ENCODE measurements around the gene C2orf76.

C2orf76 gene

GRCh38 chr2:119263656-119264055 is 103.0 kb downstream of the C2orf76 start:
- Histone ChIP-seq H3K27ac (ENCODE audit: low read depth, low read length) (no peak overlapping the region), H3K4me1 (ENCODE audit: control insufficient read depth, insufficient read depth, low read length) (peaks cover 15% of the 10 kb centered on the region), H3K27me3 (ENCODE audit: control insufficient read depth, insufficient read depth, low read length) (no peaks in the 10 kb centered on the region), H3K9ac (ENCODE audit: low read length) (no peak overlapping the region), H3K4me3 (ENCODE audit: low read depth, low read length) (no peak overlapping the region), H3K9me3 (ENCODE audit: control insufficient read depth, insufficient read depth, low read depth, low read length) (no peaks in the 10 kb centered on the region), H3K36me3 (ENCODE audit: control insufficient read depth, insufficient read depth, low read length) (no peaks in the 10 kb centered on the region; the same call in 1 of the 2 replicates)

GRCh38 chr2:119263025-119263424 is 103.6 kb downstream of the C2orf76 start:
- H3K36me3 ChIP-seq (ENCODE audit: control insufficient read depth, insufficient read depth, low read length), result no peaks in the 10 kb centered on the region; the same call in 1 of the 2 replicates
- H3K27ac ChIP-seq (ENCODE audit: low read depth, low read length), result no peak overlapping the region

GRCh38 chr2:119261493-119262225 is 105.0 kb downstream of the C2orf76 start:
- no peaks in the 10 kb centered on the region; the same call in 1 of the 2 replicates for H3K36me3 ChIP-seq (ENCODE audit: control insufficient read depth, insufficient read depth, low read length)
- no peak overlapping the region for H3K9ac ChIP-seq (ENCODE audit: low read length)
- no peaks in the 10 kb centered on the region for H3K27me3 ChIP-seq (ENCODE audit: control insufficient read depth, insufficient read depth, low read length)
- H3K4me3 ChIP-seq (ENCODE audit: low read depth, low read length), result no peak overlapping the region
- no peaks in the 10 kb centered on the region for H3K9me3 ChIP-seq (ENCODE audit: control insufficient read depth, insufficient read depth, low read depth, low read length)
- peaks cover 29% of the 10 kb centered on the region for H3K4me1 ChIP-seq (ENCODE audit: control insufficient read depth, insufficient read depth, low read length)
- no peak overlapping the region for H3K27ac ChIP-seq (ENCODE audit: low read depth, low read length)

More at GRCh38 chr2:119263025-119263424, 103.6 kb downstream of the C2orf76 start:
- H3K27me3 ChIP-seq (ENCODE audit: control insufficient read depth, insufficient read depth, low read length), result no peaks in the 10 kb centered on the region
- no peak overlapping the region for H3K4me3 ChIP-seq (ENCODE audit: low read depth, low read length)
- peaks cover 19% of the 10 kb centered on the region for H3K4me1 ChIP-seq (ENCODE audit: control insufficient read depth, insufficient read depth, low read length)
- no peak overlapping the region for H3K9ac ChIP-seq (ENCODE audit: low read length)
- no peaks in the 10 kb centered on the region for H3K9me3 ChIP-seq (ENCODE audit: control insufficient read depth, insufficient read depth, low read depth, low read length)

DNA sequence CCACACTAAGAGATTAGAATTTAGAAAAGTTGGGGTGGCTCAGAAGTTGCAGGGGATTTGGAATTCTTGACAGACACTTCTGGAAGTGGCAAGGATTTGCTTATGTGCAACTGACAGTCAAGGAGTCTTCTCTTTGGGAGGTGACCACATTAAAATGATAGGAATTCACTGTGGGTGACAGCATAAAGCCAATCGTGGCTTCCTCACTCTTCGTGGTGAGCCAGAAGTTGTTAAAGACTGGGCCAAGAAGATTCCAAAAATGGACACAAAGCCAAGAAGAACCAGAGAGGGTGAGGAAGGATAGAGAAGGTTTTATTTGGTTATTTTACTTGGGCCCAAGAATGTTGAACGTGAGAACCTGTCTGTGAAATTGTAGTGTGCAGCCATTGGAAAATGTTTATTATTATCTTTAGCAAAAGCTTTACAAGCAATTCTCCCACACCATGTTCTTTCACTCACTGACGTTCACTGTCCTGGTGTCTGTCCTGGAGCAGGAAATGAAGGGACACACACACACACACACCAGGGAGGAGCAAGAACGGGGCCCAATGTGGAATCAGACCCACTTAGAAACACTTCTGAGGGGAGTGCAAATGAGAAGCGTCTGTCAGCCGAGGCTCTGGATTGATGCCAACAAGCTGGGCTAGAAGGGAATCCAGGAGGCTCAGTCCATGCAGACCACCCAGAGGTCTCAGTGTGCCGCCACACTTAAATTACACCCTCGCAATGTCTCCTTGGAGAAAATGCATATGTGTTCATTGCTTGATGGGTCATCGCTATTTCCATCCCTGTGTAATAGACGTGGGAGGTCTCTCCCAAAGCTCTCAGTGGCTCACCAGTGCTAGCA is 105.8 kb downstream of the C2orf76 start:
- H3K4me3 ChIP-seq (ENCODE audit: low read depth, low read length), result no peak overlapping the region
- H3K27ac ChIP-seq (ENCODE audit: low read depth, low read length), result no peak overlapping the region
- no peak overlapping the region for H3K9ac ChIP-seq (ENCODE audit: low read length)
- peaks cover 36% of the 10 kb centered on the region for H3K4me1 ChIP-seq (ENCODE audit: control insufficient read depth, insufficient read depth, low read length)
- H3K9me3 ChIP-seq (ENCODE audit: control insufficient read depth, insufficient read depth, low read depth, low read length), result no peaks in the 10 kb centered on the region
- no peaks in the 10 kb centered on the region; the same call in 1 of the 2 replicates for H3K36me3 ChIP-seq (ENCODE audit: control insufficient read depth, insufficient read depth, low read length)
- H3K27me3 ChIP-seq (ENCODE audit: control insufficient read depth, insufficient read depth, low read length), result no peaks in the 10 kb centered on the region

- H3K27me3 ChIP-seq (ENCODE audit: control insufficient read depth, insufficient read depth, low read length), result no peaks in the 10 kb centered on the region
- H3K4me1 ChIP-seq (ENCODE audit: control insufficient read depth, insufficient read depth, low read length), result peaks cover 51% of the 10 kb centered on the region
- no peaks in the 10 kb centered on the region for H3K9me3 ChIP-seq (ENCODE audit: control insufficient read depth, insufficient read depth, low read depth, low read length)
- no peaks in the 10 kb centered on the region; the same call in 1 of the 2 replicates for H3K36me3 ChIP-seq (ENCODE audit: control insufficient read depth, insufficient read depth, low read length)
- peak overlapping the region; percentile 58 for H3K27ac ChIP-seq (ENCODE audit: low read depth, low read length)
- no peak overlapping the region for H3K4me3 ChIP-seq (ENCODE audit: low read depth, low read length)
- no peak overlapping the region for H3K9ac ChIP-seq (ENCODE audit: low read length)
These were observed 107.3 kb downstream of the C2orf76 start for GRCh38 chr2:119259296-119259860.

DNA sequence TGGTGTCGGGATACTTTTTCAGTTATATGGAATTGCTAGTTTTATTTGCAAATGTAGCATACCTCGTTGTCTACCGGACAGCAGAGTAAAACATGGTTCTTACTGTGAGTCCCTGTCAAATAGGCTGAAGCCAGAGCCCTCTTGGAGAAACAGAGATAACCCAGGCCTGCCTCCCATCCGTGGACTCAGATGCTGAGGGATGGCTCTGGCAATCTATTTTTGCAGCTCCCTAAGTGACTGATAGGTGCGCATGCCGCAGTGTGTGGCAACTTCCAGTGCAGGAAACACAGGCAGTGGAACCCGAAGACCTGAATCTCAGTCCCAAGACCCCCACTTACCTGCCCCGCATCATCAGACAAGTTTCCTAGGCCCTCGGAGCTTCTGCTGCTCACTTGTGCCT is 109.4 kb downstream of the C2orf76 start:
- no peak overlapping the region for H3K4me3 ChIP-seq (ENCODE audit: low read depth, low read length)
- no peaks in the 10 kb centered on the region for H3K9me3 ChIP-seq (ENCODE audit: control insufficient read depth, insufficient read depth, low read depth, low read length)
- H3K9ac ChIP-seq (ENCODE audit: low read length), result no peak overlapping the region
- H3K36me3 ChIP-seq (ENCODE audit: control insufficient read depth, insufficient read depth, low read length), result peaks cover 3% of the 10 kb centered on the region; the same call in 1 of the 2 replicates
- no peaks in the 10 kb centered on the region for H3K27me3 ChIP-seq (ENCODE audit: control insufficient read depth, insufficient read depth, low read length)
- peaks cover 56% of the 10 kb centered on the region for H3K4me1 ChIP-seq (ENCODE audit: control insufficient read depth, insufficient read depth, low read length)
- no peak overlapping the region for H3K27ac ChIP-seq (ENCODE audit: low read depth, low read length)

- H3K4me1 ChIP-seq (ENCODE audit: control insufficient read depth, insufficient read depth, low read length), result peaks cover 56% of the 10 kb centered on the region
- H3K36me3 ChIP-seq (ENCODE audit: control insufficient read depth, insufficient read depth, low read length), result peaks cover 4% of the 10 kb centered on the region
- H3K9me3 ChIP-seq (ENCODE audit: control insufficient read depth, insufficient read depth, low read depth, low read length), result no peaks in the 10 kb centered on the region
- H3K27me3 ChIP-seq (ENCODE audit: control insufficient read depth, insufficient read depth, low read length), result no peaks in the 10 kb centered on the region
- peak overlapping the region; percentile 8 for H3K9ac ChIP-seq (ENCODE audit: low read length)
- H3K4me3 ChIP-seq (ENCODE audit: low read depth, low read length), result no peak overlapping the region
- H3K27ac ChIP-seq (ENCODE audit: low read depth, low read length), result peak overlapping the region; percentile 29; the same call in 1 of the 2 replicates
These were observed 110.1 kb downstream of the C2orf76 start for GRCh38 chr2:119256582-119256921.

GRCh38 chr2:119255760-119256581 is 110.7 kb downstream of the C2orf76 start:
- Histone ChIP-seq H3K4me1 (ENCODE audit: control insufficient read depth, insufficient read depth, low read length) (peaks cover 56% of the 10 kb centered on the region), H3K9me3 (ENCODE audit: control insufficient read depth, insufficient read depth, low read depth, low read length) (no peaks in the 10 kb centered on the region), H3K27ac (ENCODE audit: low read depth, low read length) (peak overlapping the region; percentile 56), H3K27me3 (ENCODE audit: control insufficient read depth, insufficient read depth, low read length) (no peaks in the 10 kb centered on the region), H3K9ac (ENCODE audit: low read length) (peak overlapping the region; percentile 8), H3K36me3 (ENCODE audit: control insufficient read depth, insufficient read depth, low read length) (peaks cover 8% of the 10 kb centered on the region), H3K4me3 (ENCODE audit: low read depth, low read length) (no peak overlapping the region)

DNA sequence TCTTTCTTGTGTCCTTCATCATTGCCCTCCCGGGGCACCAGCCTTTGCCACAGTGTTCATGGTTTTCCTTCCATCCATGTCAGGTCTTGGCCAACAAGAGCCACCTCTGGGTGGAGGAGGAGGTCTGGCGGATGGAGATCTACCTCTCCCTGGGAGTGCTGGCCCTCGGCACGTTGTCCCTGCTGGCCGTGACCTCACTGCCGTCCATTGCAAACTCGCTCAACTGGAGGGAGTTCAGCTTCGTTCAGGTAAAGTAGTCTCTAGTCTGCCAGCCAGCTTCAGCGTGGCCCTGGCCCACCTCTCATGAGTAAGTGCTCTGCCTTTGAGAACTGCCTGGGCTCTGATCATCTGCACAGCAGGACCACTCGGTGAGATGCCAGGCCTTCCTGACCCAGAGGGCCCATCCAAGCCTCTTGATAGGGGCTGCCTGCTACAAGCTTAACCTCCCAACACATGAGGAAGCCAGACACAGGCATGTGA is 112.0 kb downstream of the C2orf76 start:
- no peaks in the 10 kb centered on the region for H3K27me3 ChIP-seq (ENCODE audit: control insufficient read depth, insufficient read depth, low read length)
- peaks cover 54% of the 10 kb centered on the region for H3K4me1 ChIP-seq (ENCODE audit: control insufficient read depth, insufficient read depth, low read length)
- no peaks in the 10 kb centered on the region for H3K9me3 ChIP-seq (ENCODE audit: control insufficient read depth, insufficient read depth, low read depth, low read length)
- H3K27ac ChIP-seq (ENCODE audit: low read depth, low read length), result no peak overlapping the region
- H3K4me3 ChIP-seq (ENCODE audit: low read depth, low read length), result no peak overlapping the region
- H3K9ac ChIP-seq (ENCODE audit: low read length), result no peak overlapping the region
- peaks cover 14% of the 10 kb centered on the region for H3K36me3 ChIP-seq (ENCODE audit: control insufficient read depth, insufficient read depth, low read length)

- Histone ChIP-seq H3K9me3 (ENCODE audit: control insufficient read depth, insufficient read depth, low read depth, low read length) (no peaks in the 10 kb centered on the region), H3K27me3 (ENCODE audit: control insufficient read depth, insufficient read depth, low read length) (no peaks in the 10 kb centered on the region), H3K27ac (ENCODE audit: low read depth, low read length) (no peak overlapping the region), H3K9ac (ENCODE audit: low read length) (no peak overlapping the region), H3K36me3 (ENCODE audit: control insufficient read depth, insufficient read depth, low read length) (peaks cover 16% of the 10 kb centered on the region), H3K4me1 (ENCODE audit: control insufficient read depth, insufficient read depth, low read length) (peaks cover 48% of the 10 kb centered on the region), H3K4me3 (ENCODE audit: low read depth, low read length) (no peak overlapping the region)
These were observed 112.7 kb downstream of the C2orf76 start for GRCh38 chr2:119253760-119254600.

Measured in HUES6 (cell line).